OCI-LY7 (cell line): ENCODE data around the gene TMEM42.
A peak's percentile ranks its signal among the peaks of the same experiment; 100 is the strongest.

Experiments
- EZH2phosphoT487 ChIP-seq: fragments of 200-600 bp; sonication (generic); IDR thresholded peaks from 2 replicates; pipeline ENCODE4 v1.6.1; 2018; ENCODE audit warnings: low read depth, borderline replicate concordance, mild to moderate bottlenecking, mixed run types, antibody characterized with exemption, low read length, moderate library complexity, mixed read lengths
- TF ChIP-seq, protein P1 (sequence below): fragments of 200-600 bp; sonication (generic); conservative IDR thresholded peaks from 2 replicates; pipeline ENCODE4 v1.5.1; 2014; ENCODE audit warnings: mild to moderate bottlenecking, antibody characterized with exemption, low read length, moderate library complexity, mixed read lengths

DNA sequence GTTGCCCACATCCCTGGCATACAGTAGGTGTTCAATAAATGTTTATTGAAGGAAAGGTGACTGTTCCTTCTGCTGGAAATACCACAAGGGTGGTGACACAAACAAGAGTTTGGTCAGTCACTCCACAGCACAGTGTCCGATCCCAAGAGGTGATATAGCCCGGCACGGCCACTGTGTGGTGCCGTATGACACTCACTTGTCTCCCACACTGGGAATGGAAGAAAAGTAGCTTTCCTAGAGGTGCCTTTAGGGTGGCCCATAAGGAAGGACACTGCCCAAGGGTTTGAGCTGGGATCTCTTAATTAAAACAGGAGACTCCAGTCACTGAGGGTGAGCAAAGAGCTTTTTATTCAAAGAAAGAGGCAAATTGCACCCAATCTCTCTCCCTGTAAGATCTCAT, 53.2 kb downstream of the TMEM42 start:
- TF ChIP-seq, protein P1, sequence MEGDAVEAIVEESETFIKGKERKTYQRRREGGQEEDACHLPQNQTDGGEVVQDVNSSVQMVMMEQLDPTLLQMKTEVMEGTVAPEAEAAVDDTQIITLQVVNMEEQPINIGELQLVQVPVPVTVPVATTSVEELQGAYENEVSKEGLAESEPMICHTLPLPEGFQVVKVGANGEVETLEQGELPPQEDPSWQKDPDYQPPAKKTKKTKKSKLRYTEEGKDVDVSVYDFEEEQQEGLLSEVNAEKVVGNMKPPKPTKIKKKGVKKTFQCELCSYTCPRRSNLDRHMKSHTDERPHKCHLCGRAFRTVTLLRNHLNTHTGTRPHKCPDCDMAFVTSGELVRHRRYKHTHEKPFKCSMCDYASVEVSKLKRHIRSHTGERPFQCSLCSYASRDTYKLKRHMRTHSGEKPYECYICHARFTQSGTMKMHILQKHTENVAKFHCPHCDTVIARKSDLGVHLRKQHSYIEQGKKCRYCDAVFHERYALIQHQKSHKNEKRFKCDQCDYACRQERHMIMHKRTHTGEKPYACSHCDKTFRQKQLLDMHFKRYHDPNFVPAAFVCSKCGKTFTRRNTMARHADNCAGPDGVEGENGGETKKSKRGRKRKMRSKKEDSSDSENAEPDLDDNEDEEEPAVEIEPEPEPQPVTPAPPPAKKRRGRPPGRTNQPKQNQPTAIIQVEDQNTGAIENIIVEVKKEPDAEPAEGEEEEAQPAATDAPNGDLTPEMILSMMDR, result peak; percentile 71
- TF ChIP-seq EZH2phosphoT487, result no peak
